ENCODE results near the gene SYF2.
A peak's percentile ranks its signal among the peaks of the same experiment; 100 is the strongest.
"Not testable (repeated sequence)": the region's sequence is repeated elsewhere in the genome, so short reads cannot be mapped to it uniquely, and the experiment has no call there.

SYF2 gene

GRCh38 chr1:25232027-25232865, at the start of gene SYF2:
Gene SYF2 (minus strand): TSS chr1:25232502. CDS start chr1:25232467, 35 bp downstream.
- DNase-seq: peak; percentile 93

GRCh38 chr1:25279693-25280111, 47.4 kb upstream of the SYF2 start:
- DNase-seq: not testable (repeated sequence)

GRCh38 chr1:25278790-25279189, 46.5 kb upstream of the SYF2 start:
- not testable (repeated sequence) for DNase-seq

GRCh38 chr1:25278358-25278757, 46.1 kb upstream of the SYF2 start:
- DNase-seq: not testable (repeated sequence)

GRCh38 chr1:25277295-25277694, 45.0 kb upstream of the SYF2 start:
- DNase-seq: not testable (repeated sequence)

GRCh38 chr1:25275648-25276047, 43.3 kb upstream of the SYF2 start:
- DNase-seq: not testable (repeated sequence)

- not testable (repeated sequence) for DNase-seq
Measured at GRCh38 chr1:25272238-25272637, 39.9 kb upstream of the SYF2 start, which contains the start of gene RHD. Gene RHD (plus strand): TSS chr1:25272509. CDS start chr1:25272548, 39 bp downstream.

- not testable (repeated sequence) for DNase-seq
Measured at GRCh38 chr1:25268143-25268760, 36.0 kb upstream of the SYF2 start.

GRCh38 chr1:25267288-25268142, 35.2 kb upstream of the SYF2 start:
- peak; percentile 59 for DNase-seq

GRCh38 chr1:25266554-25267287, 34.4 kb upstream of the SYF2 start:
- DNase-seq: not testable (repeated sequence)

- DNase-seq: not testable (repeated sequence)
Measured at GRCh38 chr1:25260336-25260735, 28.0 kb upstream of the SYF2 start.

GRCh38 chr1:25259813-25260212, 27.5 kb upstream of the SYF2 start:
- not testable (repeated sequence) for DNase-seq

- no peak for DNase-seq
Measured at GRCh38 chr1:25257196-25257595, 24.9 kb upstream of the SYF2 start.

GRCh38 chr1:25256578-25256965, 24.3 kb upstream of the SYF2 start:
- no peak for DNase-seq

GRCh38 chr1:25255706-25256577, 23.6 kb upstream of the SYF2 start:
- no peak for DNase-seq

- DNase-seq: no peak
Measured at GRCh38 chr1:25253911-25254310, 21.6 kb upstream of the SYF2 start.

- no peak for DNase-seq
Measured at GRCh38 chr1:25247829-25248754, 15.8 kb upstream of the SYF2 start.

GRCh38 chr1:25247024-25247828, 14.9 kb upstream of the SYF2 start, which contains the start of gene RSRP1:
Gene RSRP1 (minus strand): TSS chr1:25247454. CDS start chr1:25246963, 491 bp downstream.
- peak; percentile 99 for DNase-seq

- DNase-seq: peak; percentile 38
Measured at GRCh38 chr1:25246600-25247023, 14.3 kb upstream of the SYF2 start.

Measured in NCI-H1105 treated with DMSO at 0.1 percent for 48 hours (cell line).